Esophagus squamous epithelium (tissue), 4 donors: Measurements from ENCODE around the gene ANKRD52.
A peak's percentile ranks its signal among the peaks of the same experiment; 100 is the strongest.

Experiments used
- POLR2A ChIP-seq, 4 donors: fragments of 450-650 bp; IDR thresholded peaks; one replicate each; pipeline ENCODE4 v1.6.1; 2017; ENCODE audit warnings: antibody characterized with exemption in 4 of 4, mild to moderate bottlenecking in 4 of 4, moderate library complexity in 3 of 4
- TF ChIP-seq, protein P1 (sequence below), 6 experiments: fragments of 450-650 bp in 4 of 6; fragments of 200-600 bp in 2 of 6; sonication (generic) in 2 of 6; IDR thresholded peaks; one replicate each; pipeline ENCODE4 v1.5.1; 2016 to 2019; ENCODE audit warnings: antibody characterized with exemption in 6 of 6, mild to moderate bottlenecking in 4 of 6, moderate library complexity in 4 of 6

DNA sequence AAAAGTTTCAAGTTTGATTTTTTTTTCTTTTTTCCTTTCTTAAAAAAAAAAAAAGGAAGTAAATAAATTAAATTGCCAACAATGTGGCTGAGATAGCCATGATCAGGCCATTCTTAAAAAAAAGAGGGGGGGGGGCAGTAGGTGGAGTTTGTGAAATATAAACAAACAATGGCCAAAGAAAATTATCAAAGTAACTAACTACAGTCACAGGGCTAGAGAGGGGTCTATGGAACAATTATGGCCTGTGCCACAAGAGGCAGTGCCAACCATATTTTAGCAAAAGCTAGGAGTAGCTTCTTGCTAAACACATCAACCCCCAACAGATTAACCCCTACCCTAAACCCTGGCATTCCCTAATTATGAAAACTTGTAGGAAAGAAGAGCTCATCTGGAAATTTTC is 52.7 kb downstream of the ANKRD52 start:
- TF ChIP-seq, protein P1, sequence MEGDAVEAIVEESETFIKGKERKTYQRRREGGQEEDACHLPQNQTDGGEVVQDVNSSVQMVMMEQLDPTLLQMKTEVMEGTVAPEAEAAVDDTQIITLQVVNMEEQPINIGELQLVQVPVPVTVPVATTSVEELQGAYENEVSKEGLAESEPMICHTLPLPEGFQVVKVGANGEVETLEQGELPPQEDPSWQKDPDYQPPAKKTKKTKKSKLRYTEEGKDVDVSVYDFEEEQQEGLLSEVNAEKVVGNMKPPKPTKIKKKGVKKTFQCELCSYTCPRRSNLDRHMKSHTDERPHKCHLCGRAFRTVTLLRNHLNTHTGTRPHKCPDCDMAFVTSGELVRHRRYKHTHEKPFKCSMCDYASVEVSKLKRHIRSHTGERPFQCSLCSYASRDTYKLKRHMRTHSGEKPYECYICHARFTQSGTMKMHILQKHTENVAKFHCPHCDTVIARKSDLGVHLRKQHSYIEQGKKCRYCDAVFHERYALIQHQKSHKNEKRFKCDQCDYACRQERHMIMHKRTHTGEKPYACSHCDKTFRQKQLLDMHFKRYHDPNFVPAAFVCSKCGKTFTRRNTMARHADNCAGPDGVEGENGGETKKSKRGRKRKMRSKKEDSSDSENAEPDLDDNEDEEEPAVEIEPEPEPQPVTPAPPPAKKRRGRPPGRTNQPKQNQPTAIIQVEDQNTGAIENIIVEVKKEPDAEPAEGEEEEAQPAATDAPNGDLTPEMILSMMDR (IDR thresholded peaks at IDR 0.05) = peak in 1 of 6 experiments; percentile 4
- no peak for TF ChIP-seq POLR2A (IDR thresholded peaks at IDR 0.05)
